NB4 (cell line): ENCODE data around the gene AIF1.

ENCODE experiments used
- DNase-seq: peaks from one replicate; pipeline ENCODE4 v3.0.0; 2010; ENCODE audit warnings: low read depth
- H3K4me3 ChIP-seq: one replicate; pipeline ENCODE4 v1.5.1; 2011; ENCODE audit warnings: mild to moderate bottlenecking, low read depth, low read length, moderate library complexity
- MYC ChIP-seq: IDR thresholded peaks from 2 replicates; pipeline ENCODE4 v1.6.1; 2011; ENCODE audit warnings: low read depth, low read length
- POLR2A ChIP-seq: IDR thresholded peaks from 2 replicates; pipeline ENCODE4 v1.6.1; 2011; ENCODE audit warnings: mild to moderate bottlenecking; ENCODE audit not compliant: insufficient read length; ENCODE audit errors: extremely low read depth
- TF ChIP-seq, protein P1 (sequence below): IDR thresholded peaks from 2 replicates; pipeline ENCODE4 v1.6.1; 2011; ENCODE audit warnings: low read depth, low read length
- TF ChIP-seq, protein P2 (sequence below): IDR thresholded peaks from one replicate; pipeline ENCODE4 v1.5.1; 2012; ENCODE audit warnings: low read depth, low read length

AIF1 gene

DNA sequence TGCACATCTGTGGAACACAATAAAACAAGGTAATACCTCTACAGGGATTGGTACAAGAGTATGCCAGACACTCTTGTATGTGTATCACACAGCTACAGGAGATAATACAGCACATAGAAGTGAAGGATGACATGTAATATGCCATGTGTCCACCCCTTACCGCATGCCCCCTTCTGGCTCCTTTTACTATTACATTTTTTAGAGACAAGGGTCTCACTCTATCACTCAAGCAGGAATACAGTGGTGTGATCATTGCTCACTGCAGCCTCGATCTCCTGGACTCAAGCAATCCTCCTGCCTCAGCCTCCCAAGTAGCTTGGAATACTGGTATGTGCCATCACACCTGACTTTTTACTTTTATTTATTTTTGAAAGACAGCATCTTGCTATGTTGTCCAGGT, 18.0 kb upstream of the AIF1 start:
- TF ChIP-seq MYC = peak; percentile 92
- no peak for TF ChIP-seq POLR2A
- TF ChIP-seq, protein P1, sequence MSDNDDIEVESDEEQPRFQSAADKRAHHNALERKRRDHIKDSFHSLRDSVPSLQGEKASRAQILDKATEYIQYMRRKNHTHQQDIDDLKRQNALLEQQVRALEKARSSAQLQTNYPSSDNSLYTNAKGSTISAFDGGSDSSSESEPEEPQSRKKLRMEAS = peak; percentile 92
- TF ChIP-seq, protein P2, sequence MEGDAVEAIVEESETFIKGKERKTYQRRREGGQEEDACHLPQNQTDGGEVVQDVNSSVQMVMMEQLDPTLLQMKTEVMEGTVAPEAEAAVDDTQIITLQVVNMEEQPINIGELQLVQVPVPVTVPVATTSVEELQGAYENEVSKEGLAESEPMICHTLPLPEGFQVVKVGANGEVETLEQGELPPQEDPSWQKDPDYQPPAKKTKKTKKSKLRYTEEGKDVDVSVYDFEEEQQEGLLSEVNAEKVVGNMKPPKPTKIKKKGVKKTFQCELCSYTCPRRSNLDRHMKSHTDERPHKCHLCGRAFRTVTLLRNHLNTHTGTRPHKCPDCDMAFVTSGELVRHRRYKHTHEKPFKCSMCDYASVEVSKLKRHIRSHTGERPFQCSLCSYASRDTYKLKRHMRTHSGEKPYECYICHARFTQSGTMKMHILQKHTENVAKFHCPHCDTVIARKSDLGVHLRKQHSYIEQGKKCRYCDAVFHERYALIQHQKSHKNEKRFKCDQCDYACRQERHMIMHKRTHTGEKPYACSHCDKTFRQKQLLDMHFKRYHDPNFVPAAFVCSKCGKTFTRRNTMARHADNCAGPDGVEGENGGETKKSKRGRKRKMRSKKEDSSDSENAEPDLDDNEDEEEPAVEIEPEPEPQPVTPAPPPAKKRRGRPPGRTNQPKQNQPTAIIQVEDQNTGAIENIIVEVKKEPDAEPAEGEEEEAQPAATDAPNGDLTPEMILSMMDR = peak; percentile 41
- H3K4me3 ChIP-seq = no peak overlapping the region
- DNase-seq = peak; percentile 86

DNA sequence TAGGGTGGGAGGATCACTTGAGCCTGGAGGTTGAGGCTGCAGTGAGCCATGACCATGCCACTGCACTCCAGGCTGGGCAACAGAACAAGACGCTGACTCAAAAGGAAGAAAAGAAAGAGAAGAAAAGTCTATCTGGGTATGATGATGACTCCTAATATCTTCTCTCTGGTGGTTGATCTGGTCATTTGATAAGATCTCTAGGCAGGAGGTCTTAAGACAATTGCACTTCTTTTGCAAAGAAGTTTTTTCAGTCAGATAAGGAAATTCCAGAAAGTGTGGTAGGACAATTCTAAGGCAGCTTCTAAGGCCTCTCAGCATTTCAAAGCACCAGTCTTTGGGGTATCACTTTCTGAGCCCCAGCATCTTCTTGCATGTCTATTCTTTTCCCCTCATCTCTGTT, 7.7 kb upstream of the AIF1 start:
- no peak for DNase-seq
- no peak overlapping the region for H3K4me3 ChIP-seq
- TF ChIP-seq, protein P2 = no peak
- TF ChIP-seq, protein P1 = no peak
- TF ChIP-seq POLR2A = no peak
- TF ChIP-seq MYC = no peak

DNA sequence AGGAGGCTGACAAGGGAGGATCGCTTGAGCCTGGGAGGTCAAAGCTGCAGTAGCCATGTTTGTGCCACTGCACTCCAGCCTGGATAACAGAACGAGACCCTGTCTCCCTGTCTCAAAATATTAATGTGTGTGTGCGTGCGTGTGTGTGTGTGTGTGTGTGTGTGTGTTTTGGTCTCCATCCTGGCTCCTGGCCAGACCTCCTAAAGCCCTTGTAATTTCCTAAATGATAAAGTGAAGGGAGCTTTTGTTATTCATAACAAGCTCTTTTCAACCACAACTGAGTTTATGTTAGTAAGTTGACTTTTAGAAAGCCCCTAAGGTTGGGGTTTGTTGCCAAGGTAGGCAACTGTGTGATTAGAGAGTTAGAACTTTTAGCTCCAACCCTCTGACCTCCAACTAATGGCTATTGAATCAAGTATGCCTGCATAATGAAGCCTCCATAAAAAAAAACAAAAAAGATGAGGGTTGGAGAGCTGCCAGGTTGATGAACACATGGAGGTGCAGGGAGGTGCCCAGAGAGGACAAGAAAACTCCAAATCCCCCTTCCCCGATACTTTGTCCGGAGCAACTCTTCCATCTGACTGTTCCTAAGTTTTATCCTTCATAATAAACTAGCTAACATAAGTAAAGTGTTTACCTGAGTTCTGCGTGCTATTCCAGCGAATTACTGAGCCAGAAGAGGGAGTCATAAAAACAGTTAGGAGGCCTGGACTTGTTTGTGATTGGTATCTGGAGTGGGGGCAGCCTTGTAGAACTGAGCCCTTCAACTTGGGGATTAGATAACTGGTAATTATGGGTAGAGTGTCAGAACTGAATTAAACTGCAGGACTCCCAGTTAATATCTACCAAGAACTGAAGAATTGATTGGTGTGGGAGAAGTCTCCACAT, 5.3 kb upstream of the AIF1 start:
- H3K4me3 ChIP-seq = no peak overlapping the region
- no peak for TF ChIP-seq MYC
- TF ChIP-seq, protein P1 = no peak
- no peak for TF ChIP-seq POLR2A
- TF ChIP-seq, protein P2 = no peak
- DNase-seq = no peak

DNA sequence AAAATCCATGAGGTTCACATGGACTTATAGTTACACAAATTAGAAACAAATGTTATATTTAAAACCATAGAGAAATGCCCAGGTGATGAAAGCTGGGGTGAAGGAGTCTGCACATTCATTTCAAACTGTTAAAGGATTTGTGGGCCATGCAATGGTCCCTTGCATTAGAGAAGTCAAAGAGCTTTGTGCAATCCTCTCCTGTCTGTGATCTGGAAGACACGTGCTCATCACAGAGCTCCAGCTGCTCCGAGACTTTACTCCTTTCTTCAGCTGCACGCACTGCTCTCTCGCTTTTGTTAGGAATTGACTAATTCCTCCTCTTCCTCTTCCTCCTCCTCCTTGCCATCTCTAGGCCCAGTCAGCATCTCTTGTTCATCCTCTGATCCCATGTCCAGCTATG, 4.1 kb upstream of the AIF1 start:
- no peak overlapping the region for H3K4me3 ChIP-seq
- TF ChIP-seq, protein P1 = no peak
- TF ChIP-seq, protein P2 = no peak
- no peak for TF ChIP-seq POLR2A
- TF ChIP-seq MYC = no peak
- no peak for DNase-seq

DNA sequence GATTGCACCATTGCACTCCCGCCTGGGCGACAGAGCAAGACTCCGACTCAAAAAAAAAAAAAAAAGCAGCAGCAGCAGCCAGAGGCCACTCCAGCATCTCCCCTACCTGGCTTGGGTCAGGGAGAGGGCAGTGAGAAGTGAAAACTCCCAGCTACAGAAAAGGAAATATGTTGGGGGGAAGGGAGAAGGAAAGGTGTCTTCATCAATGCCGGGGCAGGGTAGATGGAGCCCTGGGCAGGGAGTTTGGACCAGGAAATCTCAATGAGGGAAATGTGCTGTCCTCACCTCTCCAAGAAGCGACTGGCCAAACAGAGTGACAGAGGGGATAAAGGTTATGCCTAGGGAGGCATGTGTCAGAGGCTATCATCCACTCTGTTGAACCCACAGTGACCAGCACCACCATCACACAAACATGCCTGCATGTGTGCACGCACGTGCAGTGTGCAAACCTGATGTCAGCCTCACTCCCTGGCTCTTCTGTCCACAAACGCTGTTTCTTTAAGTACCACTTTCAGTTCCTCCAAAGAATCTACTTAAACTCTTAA, 887 bp upstream of the AIF1 start:
- TF ChIP-seq, protein P2 = no peak
- TF ChIP-seq MYC (no peak), POLR2A (no peak)
- TF ChIP-seq, protein P1 = no peak
- peak overlapping the region; percentile 87 for H3K4me3 ChIP-seq
- peak; percentile 45 for DNase-seq
